ENCODE results near the gene FARP1.

The FARP1 gene

GRCh38 chr13:98459171-98459681 lies 316.3 kb downstream of the FARP1 start:
- no peak overlapping the region for H3K4me3 ChIP-seq (ENCODE audit: control insufficient read depth, low read depth, low read length)
- TF ChIP-seq CTCF (conservative IDR thresholded peaks at IDR 0.05; ENCODE audit: control insufficient read depth, insufficient read depth, low read depth, low read length) = no peak
- DNase-seq (ENCODE audit: low read depth) = no peak

GRCh38 chr13:98459721-98460370 lies 317.0 kb downstream of the FARP1 start:
- no peak for DNase-seq (ENCODE audit: low read depth)
- TF ChIP-seq CTCF (conservative IDR thresholded peaks at IDR 0.05; ENCODE audit: control insufficient read depth, insufficient read depth, low read depth, low read length) = no peak
- no peak overlapping the region for H3K4me3 ChIP-seq (ENCODE audit: control insufficient read depth, low read depth, low read length)

GRCh38 chr13:98460516-98460915 lies 317.6 kb downstream of the FARP1 start:
- DNase-seq (ENCODE audit: low read depth) = no peak
- H3K4me3 ChIP-seq (ENCODE audit: control insufficient read depth, low read depth, low read length) = no peak overlapping the region
- no peak for TF ChIP-seq CTCF (conservative IDR thresholded peaks at IDR 0.05; ENCODE audit: control insufficient read depth, insufficient read depth, low read depth, low read length)

GRCh38 chr13:98461486-98462240 lies 318.8 kb downstream of the FARP1 start:
- no peak for DNase-seq (ENCODE audit: low read depth)
- TF ChIP-seq CTCF (conservative IDR thresholded peaks at IDR 0.05; ENCODE audit: control insufficient read depth, insufficient read depth, low read depth, low read length) = no peak
- no peak overlapping the region for H3K4me3 ChIP-seq (ENCODE audit: control insufficient read depth, low read depth, low read length)

GRCh38 chr13:98462241-98462882 lies 319.5 kb downstream of the FARP1 start:
- no peak for DNase-seq (ENCODE audit: low read depth)
- no peak for TF ChIP-seq CTCF (conservative IDR thresholded peaks at IDR 0.05; ENCODE audit: control insufficient read depth, insufficient read depth, low read depth, low read length)
- no peak overlapping the region for H3K4me3 ChIP-seq (ENCODE audit: control insufficient read depth, low read depth, low read length)

- no peak for TF ChIP-seq CTCF (conservative IDR thresholded peaks at IDR 0.05; ENCODE audit: control insufficient read depth, insufficient read depth, low read depth, low read length)
- H3K4me3 ChIP-seq (ENCODE audit: control insufficient read depth, low read depth, low read length) = no peak overlapping the region
- DNase-seq (ENCODE audit: low read depth) = no peak
Observed at GRCh38 chr13:98462946-98463345, 320.1 kb downstream of the FARP1 start.
